Subcutaneous adipose tissue (tissue), 4 donors: ENCODE data around the gene MRPL53. TPM values are rescaled to one million over a fixed set of nuclear protein-coding genes. Genes with fewer than 3 reads are reported as not detected.

Experiments used
- total RNA-seq, 4 donors: library from RNA; depleted of rRNA; stranded (reverse); fragments of >200 nt; gene quantifications; one replicate each; pipeline ENCODE4 v1.1.0, GENCODE V29; 2016
- TF ChIP-seq, protein P1 (sequence below): fragments of 450-650 bp; IDR thresholded peaks from one replicate; pipeline ENCODE4 v1.5.1; 2016; ENCODE audit warnings: low read depth, mild to moderate bottlenecking, control low read depth, antibody characterized with exemption, moderate library complexity

MRPL53 gene
- total RNA-seq, 4 donors from 2014 or later = 31.3 to 41.8 (median 33.5) TPM

DNA sequence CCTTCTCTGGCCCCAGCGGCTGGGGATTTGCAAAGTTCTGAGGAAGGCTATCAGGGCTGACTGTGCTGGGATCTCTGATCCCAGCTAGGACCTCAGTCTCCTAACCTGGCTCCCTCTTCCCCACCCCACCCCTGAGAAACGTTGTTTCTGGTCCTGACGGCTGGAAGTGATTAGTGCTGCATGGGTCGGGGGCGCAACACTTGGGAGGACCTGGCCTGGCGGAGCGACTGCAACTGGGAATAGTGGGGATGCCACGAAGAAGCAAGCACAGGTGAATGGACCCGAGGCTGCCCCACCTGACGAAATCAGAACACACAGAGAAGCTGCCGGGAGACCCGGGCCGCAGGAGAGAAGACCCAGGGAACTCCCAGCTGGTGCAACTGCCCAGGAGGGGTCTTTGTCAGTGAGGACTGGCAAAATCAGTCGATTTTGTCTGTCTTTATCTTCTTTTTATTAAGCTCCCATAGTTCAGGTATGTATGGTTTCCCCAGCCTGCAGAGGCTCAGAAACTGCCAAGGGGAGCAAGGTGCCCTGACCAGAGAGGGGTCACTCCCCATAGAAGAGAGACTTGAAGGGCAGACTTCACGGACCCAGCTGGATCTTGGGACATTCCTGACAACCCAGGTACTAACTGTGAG lies 27.6 kb upstream of the MRPL53 start:
- TF ChIP-seq, protein P1, sequence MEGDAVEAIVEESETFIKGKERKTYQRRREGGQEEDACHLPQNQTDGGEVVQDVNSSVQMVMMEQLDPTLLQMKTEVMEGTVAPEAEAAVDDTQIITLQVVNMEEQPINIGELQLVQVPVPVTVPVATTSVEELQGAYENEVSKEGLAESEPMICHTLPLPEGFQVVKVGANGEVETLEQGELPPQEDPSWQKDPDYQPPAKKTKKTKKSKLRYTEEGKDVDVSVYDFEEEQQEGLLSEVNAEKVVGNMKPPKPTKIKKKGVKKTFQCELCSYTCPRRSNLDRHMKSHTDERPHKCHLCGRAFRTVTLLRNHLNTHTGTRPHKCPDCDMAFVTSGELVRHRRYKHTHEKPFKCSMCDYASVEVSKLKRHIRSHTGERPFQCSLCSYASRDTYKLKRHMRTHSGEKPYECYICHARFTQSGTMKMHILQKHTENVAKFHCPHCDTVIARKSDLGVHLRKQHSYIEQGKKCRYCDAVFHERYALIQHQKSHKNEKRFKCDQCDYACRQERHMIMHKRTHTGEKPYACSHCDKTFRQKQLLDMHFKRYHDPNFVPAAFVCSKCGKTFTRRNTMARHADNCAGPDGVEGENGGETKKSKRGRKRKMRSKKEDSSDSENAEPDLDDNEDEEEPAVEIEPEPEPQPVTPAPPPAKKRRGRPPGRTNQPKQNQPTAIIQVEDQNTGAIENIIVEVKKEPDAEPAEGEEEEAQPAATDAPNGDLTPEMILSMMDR = no peak

DNA sequence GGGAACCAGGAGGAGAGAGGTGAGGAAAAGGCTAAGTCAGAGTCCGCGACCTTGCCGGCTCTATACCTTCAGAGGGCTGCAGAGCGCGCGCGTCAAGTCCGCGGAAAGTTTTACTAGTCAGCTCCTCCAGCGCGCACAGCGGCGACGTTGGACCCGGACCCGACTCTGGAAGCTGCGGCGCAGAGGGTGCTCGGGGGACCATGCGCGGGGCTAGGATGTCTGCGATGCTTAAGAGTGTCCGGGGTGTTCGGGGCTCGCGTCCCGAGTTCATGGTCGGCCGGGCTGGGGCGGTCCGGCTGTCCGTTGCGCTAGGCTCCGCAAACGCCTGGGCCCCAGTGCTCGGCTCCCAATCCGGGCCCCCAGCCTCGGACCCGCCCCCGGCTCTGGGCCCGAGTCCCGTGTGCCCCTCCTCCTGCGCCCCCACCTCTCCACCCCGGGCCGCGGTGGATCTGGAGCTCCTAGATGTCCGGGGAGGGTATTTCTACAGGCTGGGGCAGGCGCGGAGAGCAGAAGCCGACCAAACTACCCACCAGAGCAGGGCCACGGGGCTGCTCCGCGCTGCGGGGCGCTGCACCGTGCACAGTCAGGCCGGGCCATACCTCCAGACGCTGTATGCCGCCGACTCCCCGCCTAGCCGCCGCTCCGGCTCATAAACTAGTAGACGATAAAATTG lies 26.9 kb upstream of the MRPL53 start, which contains the start of gene LBX2:
TSS of gene LBX2 (minus strand) at position 337 of the 673 bp plus-strand sequence. CDS start at position 271, 66 bp downstream.
- TF ChIP-seq, protein P1 = no peak

DNA sequence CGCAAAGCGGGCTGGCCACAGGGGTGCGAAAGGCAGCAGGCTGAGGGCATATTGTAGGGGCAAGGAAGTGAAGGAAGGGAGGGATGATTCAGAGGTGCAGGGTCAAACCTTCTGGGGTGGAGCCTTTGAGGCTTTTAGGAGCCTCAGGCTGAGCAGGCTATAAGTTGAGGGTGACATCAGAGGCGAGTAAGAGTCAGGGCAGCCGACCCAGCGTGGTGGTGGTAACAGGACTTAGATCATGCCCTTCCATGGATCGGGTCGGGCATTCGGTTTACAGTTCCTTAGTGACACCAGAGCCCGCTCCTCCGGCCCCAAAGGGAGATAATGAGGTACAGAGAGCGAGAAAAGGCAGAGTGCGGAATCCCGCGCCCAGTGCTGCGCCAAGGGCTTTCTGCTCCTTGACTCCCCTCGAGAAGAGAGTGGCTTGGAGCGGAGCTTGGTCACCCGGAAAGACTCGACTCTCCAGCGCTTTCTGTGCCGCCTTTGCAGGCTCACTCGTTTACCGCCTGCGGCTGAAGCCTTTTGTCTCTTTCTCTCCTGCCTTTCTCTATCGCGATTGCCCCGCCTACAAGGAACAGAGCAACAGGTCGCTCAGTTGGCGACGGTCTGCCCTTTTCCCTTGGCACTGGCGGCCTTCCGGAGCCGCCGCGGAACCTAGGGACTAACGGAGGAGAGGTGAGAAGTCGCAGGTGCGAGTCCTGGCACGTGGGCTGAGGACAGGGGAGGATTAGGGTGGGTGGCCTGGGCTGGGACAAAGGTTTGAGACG lies 26.2 kb upstream of the MRPL53 start:
- TF ChIP-seq, protein P1 = no peak

DNA sequence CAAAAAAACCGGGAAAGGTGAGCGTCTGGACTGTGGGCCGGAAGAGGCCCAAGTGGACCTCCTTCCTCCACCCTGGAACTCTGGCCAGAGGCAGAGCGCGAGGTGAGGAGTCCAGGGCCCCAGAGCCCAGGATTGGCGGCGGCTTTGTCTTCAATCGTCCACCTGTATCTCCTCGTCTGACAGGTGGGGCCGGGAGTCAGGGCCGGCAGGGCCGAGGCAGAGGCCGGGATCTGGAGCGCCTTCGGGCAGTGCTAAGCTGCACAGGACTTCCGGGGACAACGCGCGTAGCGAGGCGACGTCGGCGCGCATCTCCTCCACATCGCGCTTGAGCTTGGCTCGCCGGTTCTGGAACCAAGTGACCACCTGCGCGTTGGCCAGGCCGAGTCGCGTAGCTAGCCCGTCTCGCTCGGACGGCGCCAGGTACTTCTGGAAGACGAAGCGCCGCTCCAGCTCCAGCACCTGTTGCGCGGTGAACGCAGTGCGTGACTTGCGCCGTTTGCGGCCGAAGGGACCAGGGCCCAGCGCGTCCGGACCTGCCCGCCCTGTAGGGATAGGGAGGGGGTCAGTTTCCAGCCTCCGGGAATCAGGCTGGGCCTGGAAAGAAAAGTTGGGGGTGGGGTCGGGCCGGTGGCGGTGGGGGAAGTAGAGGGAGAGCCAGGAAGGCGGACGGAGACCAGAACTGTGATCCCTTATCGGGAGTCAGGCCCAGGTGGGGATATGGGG lies 25.5 kb upstream of the MRPL53 start:
- TF ChIP-seq, protein P1 = no peak

DNA sequence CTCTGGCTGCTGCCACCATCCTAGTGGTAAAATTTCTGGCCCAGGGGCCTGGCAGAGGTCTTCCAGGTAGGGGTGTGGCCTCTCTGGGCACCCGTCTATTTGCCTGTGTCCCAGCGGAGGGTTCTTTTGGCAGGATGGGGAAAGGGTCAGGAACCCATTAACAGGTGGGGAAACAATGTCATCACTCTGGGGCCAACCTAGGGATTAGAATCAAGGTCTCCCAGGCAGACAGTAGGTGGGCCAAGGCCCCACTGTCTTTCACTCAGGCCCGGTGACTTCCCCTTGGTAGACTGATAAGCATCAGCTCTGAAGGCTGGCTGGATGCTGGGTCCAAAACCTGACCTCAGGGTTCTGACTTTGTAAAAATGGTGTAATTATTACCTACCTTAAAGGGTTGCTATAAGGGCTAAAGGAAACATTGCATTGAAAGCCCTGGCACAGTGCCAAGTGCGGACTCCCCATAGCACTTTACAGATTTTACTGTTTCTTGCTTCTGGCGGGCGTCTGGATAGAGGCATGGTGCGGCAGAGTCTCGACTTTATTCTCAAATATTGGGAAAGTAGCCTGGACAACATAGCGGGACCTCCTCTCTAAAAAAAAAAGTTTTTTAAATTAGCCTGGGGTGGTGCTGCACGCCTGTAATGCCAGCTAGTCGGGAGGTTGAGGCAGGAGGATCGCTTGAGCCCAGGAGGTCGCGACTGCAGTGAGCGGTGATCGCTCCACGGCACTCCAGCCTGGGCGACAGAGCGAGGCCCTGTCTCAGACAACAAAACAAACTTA lies 24.7 kb upstream of the MRPL53 start:
- TF ChIP-seq, protein P1 = no peak

DNA sequence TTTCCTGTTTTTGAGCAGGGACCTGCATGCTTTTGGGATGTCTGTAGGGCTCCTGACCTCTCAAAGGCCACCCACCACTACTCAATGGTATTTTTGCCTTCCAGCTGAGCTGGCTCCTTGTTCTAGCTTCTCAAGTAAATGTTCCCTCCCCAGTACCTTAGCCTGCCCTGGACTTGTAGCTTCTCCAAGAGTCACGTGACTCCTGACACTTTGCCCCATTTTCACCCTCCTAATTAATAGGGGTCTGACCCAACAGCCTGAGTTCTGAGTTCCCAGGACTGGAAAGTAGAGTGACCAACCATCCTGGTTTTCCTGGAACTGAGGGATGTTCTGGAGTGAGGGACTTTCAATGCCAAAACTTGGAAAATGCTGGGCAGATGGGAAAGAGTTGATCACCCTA lies 23.0 kb upstream of the MRPL53 start:
- TF ChIP-seq, protein P1 = no peak
